Spleen (tissue), 7 donors: ENCODE measurements around the gene FBXO10.

Experiments
- POLR2A ChIP-seq, 3 donors: fragments of 450-650 bp; IDR thresholded peaks; one replicate each; pipeline ENCODE4 v1.5.1; 2017; ENCODE audit warnings: antibody characterized with exemption in 3 of 3, mild to moderate bottlenecking in 1 of 3
- POLR2AphosphoS5 ChIP-seq, 3 donors: sonication (generic); formaldehyde crosslinking; IDR thresholded peaks; one replicate each; pipeline ENCODE4 v1.5.1; 2017; ENCODE audit warnings: antibody characterized with exemption in 3 of 3
- TF ChIP-seq, protein P1 (sequence below), 11 experiments: fragments of 200-600 bp in 7 of 11; fragments of 450-650 bp in 4 of 11; sonication (generic) in 4 of 11; IDR thresholded peaks in 8 of 11; conservative IDR thresholded peaks in 3 of 11; 1 replicate in 7 of 11; 2 replicates in 4 of 11; pipeline versions ENCODE4 v1.4.0 to v1.8.0; 2016 to 2021; ENCODE audit warnings: antibody characterized with exemption in 11 of 11, inconsistent platforms in 4 of 11, mild to moderate bottlenecking in 1 of 11
- donor health status: DM: no; HTN: no; CAD: no; lungs with moderate emphysema.
- donor health status: DM: no; HTN: no; CAD: no.
- donor health status: DM: no; HTN: no; CAD: no.

GRCh38 chr9:37608250-37608649 lies 32.1 kb upstream of the FBXO10 start:
- TF ChIP-seq, protein P1, sequence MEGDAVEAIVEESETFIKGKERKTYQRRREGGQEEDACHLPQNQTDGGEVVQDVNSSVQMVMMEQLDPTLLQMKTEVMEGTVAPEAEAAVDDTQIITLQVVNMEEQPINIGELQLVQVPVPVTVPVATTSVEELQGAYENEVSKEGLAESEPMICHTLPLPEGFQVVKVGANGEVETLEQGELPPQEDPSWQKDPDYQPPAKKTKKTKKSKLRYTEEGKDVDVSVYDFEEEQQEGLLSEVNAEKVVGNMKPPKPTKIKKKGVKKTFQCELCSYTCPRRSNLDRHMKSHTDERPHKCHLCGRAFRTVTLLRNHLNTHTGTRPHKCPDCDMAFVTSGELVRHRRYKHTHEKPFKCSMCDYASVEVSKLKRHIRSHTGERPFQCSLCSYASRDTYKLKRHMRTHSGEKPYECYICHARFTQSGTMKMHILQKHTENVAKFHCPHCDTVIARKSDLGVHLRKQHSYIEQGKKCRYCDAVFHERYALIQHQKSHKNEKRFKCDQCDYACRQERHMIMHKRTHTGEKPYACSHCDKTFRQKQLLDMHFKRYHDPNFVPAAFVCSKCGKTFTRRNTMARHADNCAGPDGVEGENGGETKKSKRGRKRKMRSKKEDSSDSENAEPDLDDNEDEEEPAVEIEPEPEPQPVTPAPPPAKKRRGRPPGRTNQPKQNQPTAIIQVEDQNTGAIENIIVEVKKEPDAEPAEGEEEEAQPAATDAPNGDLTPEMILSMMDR (IDR thresholded peaks at IDR 0.05 in 8 of 11, conservative IDR thresholded peaks at IDR 0.05 in 3 of 11): no peak
- no peak for TF ChIP-seq POLR2A (IDR thresholded peaks at IDR 0.05)
- no peak for TF ChIP-seq POLR2AphosphoS5 (IDR thresholded peaks at IDR 0.05)
